Transverse colon (tissue), 3 donors: ENCODE data around the gene PMEL.

Experiments
- CTCF ChIP-seq, 5 experiments: fragments of 200-600 bp in 3 of 5; fragments of 450-650 bp in 2 of 5; sonication (generic) in 3 of 5; IDR thresholded peaks; 1 replicate in 2 of 5; 2 replicates in 3 of 5; pipeline ENCODE4 v1.5.1; 2016 to 2017; ENCODE audit warnings: antibody characterized with exemption in 5 of 5, inconsistent platforms in 3 of 5, mild to moderate bottlenecking in 2 of 5, moderate library complexity in 1 of 5
- EP300 ChIP-seq: sonication (generic); formaldehyde crosslinking; IDR thresholded peaks from one replicate; pipeline ENCODE4 v1.6.1; 2017; ENCODE audit warnings: antibody characterized with exemption, low read depth

DNA sequence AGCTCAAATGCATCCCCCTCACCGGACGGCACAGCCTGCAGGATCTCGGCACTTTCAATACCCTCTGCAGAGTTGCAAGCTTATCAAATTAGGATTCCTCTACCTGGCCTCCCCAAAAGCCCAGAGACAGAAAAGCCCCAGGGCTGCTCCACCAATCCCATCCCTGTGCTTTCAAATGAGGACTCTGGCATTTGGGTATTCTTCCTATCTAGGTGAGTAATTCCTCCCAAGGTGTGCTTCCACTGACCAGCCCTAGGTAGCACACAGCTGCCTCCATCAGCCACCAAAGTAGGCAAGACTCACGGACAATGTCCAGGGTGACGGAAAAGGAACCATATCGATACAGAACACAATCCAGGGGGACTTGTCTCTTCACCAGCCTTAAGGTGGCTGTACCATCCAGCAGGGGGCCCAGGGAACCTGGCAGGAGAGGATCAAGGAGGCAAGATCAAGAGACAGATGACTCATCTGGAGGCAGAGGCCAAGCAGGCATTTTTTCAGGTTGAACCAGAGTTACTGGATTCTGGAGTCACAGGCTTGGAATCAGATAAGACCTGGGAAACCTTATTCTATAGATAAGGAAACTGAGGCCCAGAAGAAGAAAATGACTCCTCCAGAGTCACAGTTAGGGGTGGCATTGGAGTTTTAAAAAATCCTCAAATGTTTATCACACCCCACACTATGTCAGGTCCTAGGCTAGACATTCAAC lies 9.9 kb downstream of the PMEL start:
- TF ChIP-seq CTCF (IDR thresholded peaks at IDR 0.05) (peak in 3 of 5 experiments; percentile 7 to 24 (median 23)), EP300 (no peak)
